NOMO-1 treated with dmso at 0.1 percent for 144 hours (cell line): ENCODE measurements around the gene AIFM3.
"Not testable (repeated sequence)": the region's sequence is repeated elsewhere in the genome, so short reads cannot be mapped to it uniquely, and the experiment has no call there.

Source experiments
- DNase-seq: peaks from one replicate; lab custom pipeline; 2025; ENCODE audit not compliant: unreplicated experiment; lab: John Stamatoyannopoulos, UW

Gene AIFM3

DNA sequence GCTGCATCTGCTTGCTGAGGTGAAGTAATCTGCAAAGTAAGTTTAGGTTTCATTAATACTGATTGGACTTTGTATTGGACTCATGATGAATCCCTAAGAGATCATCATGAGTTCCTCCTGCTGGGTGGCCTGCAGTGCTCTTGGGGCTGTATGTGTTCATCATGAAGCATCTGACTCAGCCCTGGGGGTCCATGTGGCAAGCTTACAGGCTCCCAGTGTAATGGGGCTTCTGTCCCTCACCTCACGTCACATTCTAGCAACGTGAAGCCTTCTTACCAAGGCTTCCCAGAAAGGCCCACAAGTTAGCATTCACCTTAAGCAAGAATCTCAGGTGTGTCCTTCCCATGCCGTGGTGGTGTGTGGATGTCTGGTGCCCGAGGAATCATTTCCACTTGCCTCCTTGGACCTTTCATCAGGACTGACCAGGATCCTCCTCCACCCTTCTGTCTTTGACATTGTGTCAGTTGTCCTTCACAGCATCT lies 26.1 kb upstream of the AIFM3 start:
- DNase-seq = no peak

DNA sequence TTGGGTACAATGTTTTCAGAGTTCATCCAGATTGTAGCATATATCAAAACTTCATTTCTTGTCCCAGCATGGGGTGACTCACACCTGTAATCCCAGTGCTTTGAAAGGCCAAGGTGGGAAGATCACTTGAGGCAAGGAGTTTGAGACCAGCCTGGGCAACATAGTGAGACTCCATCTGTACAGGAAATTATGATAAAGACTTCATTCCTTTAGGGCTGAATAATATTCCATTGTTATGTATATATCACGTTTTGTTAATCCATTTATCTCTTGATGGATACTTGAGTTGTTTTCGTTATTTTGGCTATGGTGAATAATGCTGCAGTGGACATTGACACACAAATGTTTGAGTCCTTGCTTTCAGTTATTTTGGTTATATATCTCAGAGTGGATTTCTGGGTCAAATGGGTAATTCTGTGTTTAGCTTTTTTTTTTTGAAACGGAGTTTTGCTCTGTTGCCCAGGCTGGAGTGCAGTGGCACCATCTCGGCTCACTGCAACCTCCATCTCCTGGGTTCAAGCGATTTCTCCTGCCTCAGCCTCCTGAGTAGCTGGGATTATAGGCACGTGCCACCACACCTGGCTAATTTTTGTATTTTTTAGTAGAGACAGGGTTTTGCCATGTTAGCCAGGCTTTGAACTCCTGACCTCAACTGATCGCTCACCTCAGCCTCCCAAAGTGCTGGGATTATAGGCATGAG lies 24.7 kb upstream of the AIFM3 start:
- not testable (repeated sequence) for DNase-seq

DNA sequence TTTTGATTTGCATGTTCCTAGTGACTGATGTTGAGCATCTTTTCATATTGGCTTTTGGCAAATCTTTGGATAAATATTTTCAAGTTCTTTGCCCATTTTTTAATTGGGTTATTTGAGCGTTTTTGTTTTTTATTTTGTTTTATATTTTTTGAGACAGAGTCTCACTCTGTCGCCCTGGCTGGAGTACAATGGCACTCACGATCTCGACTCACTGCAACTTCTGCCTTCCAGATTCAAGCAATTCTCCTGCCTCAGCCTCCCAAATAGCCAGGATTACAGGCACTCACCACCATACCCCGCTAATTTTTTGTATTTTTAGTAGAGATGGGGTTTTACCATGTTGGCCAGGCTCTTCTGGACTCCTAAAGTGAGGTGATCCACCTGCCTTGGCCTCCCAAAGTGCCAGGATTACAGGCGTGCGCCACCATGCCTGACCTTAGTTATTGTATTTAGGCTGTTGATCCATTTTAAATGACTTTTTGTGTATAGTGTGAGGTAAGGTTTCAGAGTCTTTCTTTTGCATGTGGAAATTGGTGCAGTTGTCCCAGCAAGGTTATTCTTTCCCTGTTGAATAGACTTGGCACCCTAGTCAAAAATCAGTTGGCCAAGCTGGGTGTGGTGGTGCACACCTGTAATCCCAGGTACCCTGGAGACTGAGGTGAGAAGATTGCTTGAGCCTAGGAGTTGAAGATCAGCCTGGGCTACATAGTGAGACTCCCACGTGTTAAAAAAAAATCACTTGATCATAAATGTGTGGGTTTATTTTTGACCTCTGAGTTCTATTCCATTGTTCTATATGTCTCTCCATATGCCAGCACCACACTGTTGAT lies 23.7 kb upstream of the AIFM3 start:
- no peak for DNase-seq

DNA sequence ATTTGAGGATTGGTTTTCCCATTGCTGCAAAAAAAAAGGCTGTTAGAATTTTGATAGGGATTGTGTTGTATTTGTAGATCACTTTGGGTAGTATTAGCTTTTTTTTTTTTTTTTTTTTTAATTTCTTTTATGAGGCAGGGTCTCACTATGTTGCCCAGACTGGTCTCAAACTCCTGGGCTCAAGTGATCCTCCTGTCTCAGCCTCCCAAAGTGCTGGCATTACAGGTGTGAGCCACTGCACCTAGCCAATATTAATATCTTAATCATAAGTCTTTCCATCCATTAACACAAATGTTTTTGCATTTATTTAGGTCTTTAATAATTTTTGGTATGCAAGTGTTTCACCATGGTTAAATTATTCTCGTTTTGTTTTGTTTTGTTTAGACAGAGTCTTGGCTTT lies 23.0 kb upstream of the AIFM3 start:
- no peak for DNase-seq

DNA sequence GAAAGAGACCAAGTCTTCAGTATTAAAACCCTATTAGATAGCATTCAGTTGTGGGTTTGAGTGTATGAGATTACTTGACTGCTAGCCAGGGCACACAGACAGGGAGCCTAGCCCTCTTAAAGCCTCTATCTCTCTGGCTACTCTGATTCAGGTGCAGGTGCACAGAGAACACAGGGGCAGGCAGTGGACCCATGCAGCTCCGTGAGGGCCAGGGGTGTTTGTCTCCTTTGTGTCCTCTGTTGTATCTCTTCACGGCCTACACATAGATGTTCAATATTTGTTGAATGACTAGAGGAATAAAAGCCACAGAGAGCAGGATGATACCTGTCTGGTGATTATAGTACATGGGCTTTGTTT lies 21.5 kb upstream of the AIFM3 start:
- no peak for DNase-seq

DNA sequence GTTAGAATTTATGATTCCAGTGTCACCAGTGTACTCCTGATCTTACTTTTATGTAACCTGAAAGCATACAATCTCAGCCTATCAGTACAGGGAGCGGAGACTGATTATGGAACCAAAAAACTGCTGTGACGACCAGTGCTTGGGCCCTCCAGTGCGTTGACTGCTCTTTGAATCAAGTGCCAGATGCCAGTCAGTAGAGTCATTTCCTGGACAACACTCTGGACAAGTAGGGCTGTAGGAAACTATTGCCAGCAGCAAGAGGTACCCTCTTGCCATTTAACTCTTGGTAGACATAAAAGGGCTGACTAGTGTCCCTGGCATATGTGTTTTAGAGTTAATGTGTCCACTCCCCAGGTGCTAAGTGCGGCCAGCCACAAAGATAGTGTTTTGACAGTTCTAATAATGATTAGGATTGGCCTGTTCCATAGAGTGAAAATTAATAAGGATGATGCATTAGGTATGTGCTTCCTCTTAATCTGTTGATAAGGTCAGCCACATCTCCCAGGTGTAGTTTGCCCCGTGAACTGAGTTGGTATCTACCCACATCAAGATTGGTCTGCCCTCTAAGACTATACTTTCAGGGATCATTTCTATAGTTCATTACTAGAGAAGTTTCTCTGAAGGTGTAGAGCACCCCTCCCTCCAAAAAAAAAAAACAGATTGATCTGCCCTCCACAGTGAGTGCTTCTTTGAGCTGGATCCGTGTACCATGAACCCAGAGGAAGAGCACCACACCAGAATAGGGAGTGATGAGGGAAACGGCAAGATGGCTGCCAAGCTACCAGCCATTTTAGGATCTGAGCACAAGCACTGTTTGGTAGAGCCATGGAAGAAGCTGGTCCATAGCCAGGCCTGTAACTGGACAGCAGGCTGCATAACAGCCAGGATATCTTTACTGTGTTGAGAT lies 20.7 kb upstream of the AIFM3 start:
- DNase-seq = no peak

DNA sequence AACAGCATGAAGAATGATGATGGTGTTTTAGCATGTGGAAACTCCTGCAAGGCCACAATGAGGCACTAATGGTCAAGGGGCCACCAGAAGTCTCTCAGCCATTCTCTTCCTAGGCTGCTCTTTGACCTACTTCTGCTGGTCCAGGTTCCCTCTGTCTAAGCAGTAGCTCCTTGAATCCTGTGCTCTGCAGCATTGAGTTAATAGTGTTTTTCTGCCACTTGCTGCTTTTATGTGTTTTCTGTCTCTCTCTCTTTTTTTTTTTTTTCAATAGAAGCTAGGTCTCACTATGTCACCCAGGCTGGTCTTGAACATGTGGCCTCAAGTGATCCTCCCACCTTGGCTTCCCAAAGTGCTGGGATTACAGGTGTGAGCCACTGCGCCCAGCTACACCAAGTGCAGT lies 20.1 kb upstream of the AIFM3 start:
- DNase-seq = no peak

DNA sequence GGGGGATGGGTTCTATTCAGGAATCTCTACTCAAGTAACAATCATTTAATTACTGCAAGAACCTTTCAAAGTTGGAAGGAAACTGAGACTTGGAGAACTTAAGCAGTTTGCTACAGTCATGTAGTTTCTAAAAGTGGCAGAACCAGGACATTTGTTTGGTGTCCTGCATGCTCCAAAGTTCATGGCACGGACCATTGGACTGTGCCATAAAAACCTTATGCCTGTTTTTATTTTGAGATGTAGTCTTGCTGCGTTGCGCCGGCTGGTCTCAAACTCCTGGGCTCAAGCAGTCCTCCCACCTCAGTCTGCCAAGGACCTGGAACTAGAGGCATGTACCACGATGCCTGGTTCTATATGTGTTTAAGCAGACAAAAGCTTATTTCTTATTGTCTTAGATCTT lies 18.6 kb upstream of the AIFM3 start:
- no peak for DNase-seq

DNA sequence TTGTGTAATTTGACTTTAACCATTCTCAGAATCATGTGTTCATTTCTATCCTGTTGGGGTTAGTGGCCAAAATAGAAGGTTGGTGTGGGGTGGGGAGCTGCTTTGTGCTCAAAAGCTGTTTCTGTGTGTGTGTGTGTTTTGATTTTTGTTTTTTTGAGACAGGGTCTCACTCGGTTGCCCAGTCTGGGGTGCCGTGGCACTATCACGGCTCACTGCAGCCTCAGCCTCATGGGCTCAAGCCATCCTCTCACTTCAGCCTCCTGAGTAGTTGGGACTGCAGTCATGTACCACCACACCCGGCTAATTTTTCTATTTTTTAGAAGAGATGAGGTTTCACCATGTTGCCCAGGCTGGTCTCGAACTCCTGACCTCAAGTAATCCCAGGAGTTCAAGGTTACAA lies 18.1 kb upstream of the AIFM3 start:
- DNase-seq = no peak

DNA sequence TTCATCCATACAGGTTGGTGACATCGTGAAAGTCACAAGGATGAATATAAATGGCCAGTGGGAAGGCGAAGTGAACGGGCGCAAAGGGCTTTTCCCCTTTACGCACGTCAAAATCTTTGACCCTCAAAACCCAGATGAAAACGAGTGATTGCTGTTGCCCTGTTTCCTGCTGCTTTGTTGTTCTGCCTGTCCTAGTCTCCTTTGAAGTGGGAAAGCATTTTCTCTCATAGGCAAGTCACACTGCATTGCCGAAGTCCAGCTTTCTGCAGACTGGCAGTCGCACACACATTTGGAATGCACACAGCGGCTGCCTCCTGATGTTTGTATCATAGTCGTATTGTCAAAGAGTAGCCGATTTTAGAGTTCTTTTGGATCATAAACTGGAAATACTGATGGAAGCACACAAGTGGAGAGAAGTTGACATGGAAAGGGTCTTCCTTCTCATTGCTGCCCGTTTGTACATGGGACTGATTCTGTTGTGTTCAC lies 17.3 kb upstream of the AIFM3 start:
- no peak for DNase-seq

DNA sequence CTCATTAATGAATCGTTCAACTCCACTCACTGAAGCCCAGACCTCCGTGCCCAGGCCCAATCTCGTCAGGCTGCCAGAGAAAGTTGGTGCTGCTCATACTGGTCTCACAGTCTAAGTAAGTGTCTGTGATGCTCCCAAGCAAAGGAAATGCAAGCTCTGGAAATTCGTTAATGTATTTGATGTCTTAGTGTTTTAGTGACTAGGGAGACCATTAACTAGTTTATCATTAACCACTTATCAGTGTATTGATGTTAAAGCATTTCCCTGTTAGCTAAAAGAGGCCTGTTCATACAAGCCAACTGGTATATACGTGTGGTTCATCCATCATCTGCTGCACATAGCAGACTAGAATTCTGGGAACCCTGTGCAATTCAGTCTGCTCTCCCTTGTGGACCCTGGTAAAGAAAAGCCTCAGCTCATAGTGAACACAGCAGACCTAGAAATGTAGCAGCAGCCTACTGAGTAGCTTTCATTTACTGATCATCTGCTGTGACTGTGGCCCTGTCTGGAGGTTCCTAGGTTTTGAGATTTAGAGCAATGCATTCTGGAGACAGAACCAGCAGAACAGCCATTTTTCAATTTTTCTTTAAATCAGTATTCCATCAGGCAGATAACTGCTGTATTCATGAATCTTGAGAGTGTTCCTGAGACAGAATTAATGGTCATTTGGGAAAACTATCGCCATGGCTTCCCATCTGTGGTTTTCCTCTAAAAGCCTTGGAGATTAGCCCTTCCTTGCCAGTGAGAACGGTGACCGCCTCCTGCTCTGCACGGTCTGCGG lies 15.7 kb upstream of the AIFM3 start:
- DNase-seq = no peak

DNA sequence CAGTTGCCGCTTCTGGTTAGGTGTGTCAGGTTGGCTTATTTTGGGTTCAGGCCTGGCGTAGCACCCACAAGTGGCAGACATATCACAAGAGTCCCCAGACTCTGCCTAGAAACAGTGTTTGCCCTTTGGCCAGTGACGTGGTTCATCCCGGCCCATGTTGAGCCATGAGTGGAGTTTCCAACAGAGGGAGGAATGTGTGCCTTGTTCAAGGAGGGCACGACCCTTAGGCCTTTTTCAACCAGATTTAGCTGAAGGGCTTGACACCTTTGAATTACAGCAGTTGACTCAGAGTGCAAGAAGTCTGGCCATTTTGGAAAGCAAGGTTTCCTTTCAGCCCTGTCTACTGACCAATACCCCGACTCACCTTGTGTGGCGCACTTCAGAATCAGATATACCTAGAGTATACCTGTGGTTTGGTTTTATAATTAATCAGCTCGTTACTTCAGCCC lies 15.1 kb upstream of the AIFM3 start:
- no peak for DNase-seq

DNA sequence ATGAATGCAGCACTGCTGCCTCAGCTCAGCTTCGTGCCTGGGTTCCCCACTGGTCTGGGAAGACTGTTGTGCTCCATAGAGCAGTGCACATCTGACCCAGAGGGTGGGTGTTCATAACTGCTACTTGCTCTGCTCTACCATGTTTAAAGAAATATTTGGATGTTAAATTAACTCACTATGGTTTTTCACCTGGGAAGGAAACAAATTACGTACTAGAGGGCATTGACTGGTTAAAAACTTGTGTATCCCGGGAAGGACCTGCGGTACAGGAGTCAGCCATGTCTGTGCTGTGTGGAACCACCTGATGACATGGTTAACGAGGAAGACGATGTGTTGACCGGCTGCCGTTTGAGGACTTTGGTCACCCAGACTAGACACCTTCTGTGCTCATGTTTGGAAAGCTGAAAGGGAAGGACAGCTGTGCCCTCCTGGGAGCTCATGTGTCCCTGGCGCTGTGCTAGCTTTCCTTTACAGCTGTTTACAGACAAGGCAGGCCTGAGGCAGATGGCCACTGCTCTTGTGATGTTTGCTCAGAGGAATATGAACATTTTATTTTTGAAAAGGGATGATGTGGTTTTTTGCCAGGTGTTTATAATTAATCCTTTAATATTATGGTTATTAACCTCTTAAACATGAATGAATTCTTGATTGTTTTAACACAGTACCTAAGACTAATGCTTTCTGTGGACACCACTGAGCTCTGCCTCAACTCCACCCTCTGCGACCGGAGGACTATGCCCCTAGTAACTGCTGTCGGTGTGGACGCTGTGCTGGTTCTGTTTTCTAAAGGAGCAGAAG lies 14.3 kb upstream of the AIFM3 start:
- DNase-seq = no peak

DNA sequence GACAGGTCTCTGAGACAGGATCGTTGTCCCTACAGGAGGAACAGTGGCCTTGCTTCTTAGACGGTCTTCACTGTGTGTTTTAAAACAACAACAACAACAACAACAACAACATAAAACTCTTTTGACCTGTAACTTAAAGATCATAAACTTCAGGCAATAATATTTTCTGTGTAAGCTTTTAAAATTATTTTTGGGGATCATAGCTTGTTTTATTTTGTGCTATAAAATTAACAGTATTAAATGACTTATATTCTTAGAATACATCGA lies 13.8 kb upstream of the AIFM3 start:
- DNase-seq = no peak

DNA sequence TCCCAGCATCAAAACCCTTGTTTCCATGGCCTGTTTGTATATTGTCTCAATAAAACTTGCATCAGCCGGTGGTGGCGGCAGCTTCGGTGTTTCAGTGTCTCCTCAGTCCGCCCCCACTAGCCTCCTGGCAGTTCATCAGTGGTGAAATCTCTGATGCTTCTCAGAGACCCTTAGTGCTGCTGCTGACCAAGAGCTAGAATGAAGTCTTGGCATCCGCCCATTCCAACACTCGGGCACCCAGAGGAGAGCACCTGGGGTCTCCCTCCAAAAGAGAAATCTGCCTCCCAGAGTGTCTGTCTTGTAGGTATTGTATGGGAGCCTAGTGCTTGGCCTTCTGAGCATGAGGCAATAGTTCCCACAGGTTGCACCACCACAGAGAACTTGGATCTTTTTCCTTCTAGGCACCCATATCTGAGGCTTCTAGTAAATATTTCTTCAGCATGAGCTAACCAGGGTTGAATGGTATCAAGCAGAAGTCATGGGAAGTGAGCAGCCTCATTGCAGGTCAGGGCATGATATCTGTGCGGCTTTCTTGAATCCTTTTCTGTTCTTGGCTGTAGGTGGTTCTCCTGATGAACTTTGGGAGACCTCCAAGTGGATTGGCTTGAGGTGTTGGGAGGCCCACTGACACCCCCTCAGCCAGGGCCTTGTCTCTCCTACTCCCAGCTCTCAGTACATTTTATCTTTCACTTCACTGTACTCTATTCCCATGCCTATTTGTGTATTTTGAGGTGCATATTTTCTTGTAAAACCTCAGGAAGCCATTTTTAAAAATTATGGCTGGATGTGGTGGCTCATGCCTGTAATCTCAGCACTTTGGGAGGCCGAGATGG lies 13.2 kb upstream of the AIFM3 start:
- DNase-seq = no peak

DNA sequence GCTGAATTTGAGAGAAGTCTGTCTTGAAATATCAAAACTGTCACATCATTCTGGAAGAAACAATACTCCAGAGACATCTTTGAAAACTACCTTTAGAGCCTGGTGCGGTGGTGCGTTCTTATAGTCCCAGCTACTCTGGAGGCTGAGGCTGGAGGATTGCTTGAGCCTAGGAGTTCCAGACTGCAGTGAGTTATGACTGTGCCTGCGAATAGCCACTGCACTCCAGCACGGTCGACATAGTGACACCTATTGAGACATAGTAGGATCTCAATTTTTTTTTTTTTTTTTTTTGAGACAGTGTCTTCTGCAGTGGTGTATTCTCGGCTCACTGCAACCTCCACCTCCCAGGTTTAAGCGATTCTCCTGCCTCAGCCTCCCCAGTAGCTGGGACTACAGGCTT lies 11.5 kb upstream of the AIFM3 start:
- no peak for DNase-seq

DNA sequence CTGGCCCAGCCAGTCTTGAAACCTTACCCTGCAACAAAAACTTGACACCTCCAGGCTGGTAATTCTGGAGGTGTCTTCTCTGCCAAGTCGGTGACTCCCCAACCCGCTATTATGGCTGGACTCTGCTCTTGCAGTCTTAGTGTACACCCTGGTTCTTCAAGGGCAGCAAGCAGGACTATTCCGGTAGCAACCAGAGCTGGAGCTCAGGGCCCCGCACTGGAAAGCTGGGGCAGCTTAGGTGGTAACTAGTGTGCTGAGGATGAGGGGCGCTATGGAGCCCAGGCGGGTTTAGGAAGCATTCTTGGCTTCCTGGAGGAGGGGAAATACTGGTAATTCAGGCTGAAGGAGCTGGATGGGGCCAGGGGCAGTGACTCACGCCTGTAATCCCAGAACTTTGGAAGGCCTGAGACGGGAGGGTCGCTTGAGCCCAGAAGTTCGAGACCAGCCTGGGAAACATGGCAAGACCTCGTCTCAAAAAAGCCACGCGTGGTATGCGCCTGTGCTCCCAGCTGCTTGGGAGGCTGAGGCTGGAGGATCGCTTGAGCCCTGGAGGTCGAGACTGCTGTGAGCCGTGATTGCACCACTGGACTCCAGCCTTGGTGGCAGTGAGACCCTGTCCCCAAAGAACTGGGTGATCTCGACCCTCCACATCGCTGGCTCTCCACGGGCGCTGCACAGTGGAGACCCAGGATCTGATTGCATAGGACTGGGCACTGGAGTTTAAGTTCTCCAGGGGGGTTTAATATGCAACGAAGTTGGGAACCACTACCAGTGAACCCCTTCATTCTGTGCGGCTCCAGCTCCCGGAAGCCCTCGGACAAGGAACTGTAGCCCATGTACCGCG lies 10.6 kb upstream of the AIFM3 start:
- DNase-seq = peak; percentile 36

DNA sequence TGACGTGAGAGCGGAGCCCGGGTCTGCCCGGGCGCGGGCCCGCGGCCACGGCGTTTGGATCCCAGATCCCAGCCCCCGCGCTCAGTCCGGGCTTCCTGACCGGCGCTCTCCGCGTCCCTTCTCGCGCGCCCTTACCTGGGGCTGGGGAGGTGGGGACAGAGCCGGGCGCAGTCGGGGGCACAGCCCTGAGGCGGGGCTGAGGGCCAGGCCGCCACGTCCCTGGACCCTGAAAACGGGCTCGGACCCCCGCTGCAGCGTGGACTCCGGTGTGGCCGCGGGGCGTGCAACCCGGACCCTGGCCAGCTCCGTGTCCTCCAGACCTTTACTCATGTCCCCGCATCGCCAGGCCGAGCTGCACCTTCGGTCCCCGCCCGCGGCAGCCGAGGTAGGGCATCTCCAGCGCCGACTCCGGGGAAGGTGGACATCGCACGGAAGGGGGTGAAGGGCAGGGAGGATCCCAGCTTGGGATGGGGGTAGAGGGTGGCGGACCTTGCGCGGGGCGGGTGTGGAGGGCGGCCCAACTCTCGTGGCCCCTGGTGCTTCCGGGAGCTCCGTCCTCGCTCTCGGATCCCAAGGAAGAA lies 9.9 kb upstream of the AIFM3 start:
- DNase-seq = no peak
